WTC11 (cell line): Measurements from ENCODE around the gene POU5F1.

Experiments used
- CTCF ChIP-seq: fragments of 200-600 bp; IDR thresholded peaks from 2 replicates; pipeline ENCODE4 v1.8.0; 2022; ENCODE audit warnings: antibody characterized with exemption
- IRF1 ChIP-seq: sonication (generic); formaldehyde crosslinking; IDR thresholded peaks from 2 replicates; pipeline ENCODE4 v1.8.0; 2023; ENCODE audit warnings: missing genetic modification reagents
- MAX ChIP-seq: sonication (generic); formaldehyde crosslinking; IDR thresholded peaks from 2 replicates; pipeline ENCODE4 v1.8.0; 2022; ENCODE audit warnings: mild to moderate bottlenecking, missing genetic modification reagents
- NR2C2 ChIP-seq: sonication (generic); formaldehyde crosslinking; IDR thresholded peaks from 2 replicates; pipeline ENCODE4 v1.8.0; 2022; ENCODE audit warnings: mild to moderate bottlenecking, missing genetic modification reagents
- TCF7 ChIP-seq: sonication (generic); formaldehyde crosslinking; IDR thresholded peaks from 2 replicates; pipeline ENCODE4 v1.8.0; 2022; ENCODE audit warnings: mild to moderate bottlenecking, low read depth, missing genetic modification reagents, moderate library complexity

GRCh38 chr6:31125586-31126363 is 44.7 kb downstream of the POU5F1 start:
- TF ChIP-seq MAX (no peak), CTCF (no peak), TCF7 (CRISPR knock-in tag) (no peak), NR2C2 (CRISPR knock-in tag) (no peak), IRF1 (no peak)
